ENCODE data around the gene B3GNT4.

GRCh38 chr12:122216445-122216844 lies 12.9 kb downstream of the B3GNT4 start:
- TF ChIP-seq CTCF (IDR thresholded peaks at IDR 0.05; ENCODE audit: low read depth, low read length) (no peak), POLR2A (IDR thresholded peaks at IDR 0.05; ENCODE audit: extremely low read depth, insufficient read length) (no peak)
